Measurements from ENCODE around the gene SHB.

SHB gene

GRCh38 chr9:37984278-37984671 lies 84.8 kb downstream of the SHB start:
- no peaks in the 10 kb centered on the region for H4K20me1 ChIP-seq (ENCODE audit: insufficient read depth, low read length)
- H3K4me1 ChIP-seq (ENCODE audit: low read length) = no peaks in the 10 kb centered on the region
- TF ChIP-seq EZH2 (optimal IDR thresholded peaks at IDR 0.05; ENCODE audit: low read depth, low read length) = no peak
- no peak for TF ChIP-seq EZH2phosphoT487 (IDR thresholded peaks at IDR 0.05; ENCODE audit: low read length)
- TF ChIP-seq, protein P1, sequence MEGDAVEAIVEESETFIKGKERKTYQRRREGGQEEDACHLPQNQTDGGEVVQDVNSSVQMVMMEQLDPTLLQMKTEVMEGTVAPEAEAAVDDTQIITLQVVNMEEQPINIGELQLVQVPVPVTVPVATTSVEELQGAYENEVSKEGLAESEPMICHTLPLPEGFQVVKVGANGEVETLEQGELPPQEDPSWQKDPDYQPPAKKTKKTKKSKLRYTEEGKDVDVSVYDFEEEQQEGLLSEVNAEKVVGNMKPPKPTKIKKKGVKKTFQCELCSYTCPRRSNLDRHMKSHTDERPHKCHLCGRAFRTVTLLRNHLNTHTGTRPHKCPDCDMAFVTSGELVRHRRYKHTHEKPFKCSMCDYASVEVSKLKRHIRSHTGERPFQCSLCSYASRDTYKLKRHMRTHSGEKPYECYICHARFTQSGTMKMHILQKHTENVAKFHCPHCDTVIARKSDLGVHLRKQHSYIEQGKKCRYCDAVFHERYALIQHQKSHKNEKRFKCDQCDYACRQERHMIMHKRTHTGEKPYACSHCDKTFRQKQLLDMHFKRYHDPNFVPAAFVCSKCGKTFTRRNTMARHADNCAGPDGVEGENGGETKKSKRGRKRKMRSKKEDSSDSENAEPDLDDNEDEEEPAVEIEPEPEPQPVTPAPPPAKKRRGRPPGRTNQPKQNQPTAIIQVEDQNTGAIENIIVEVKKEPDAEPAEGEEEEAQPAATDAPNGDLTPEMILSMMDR (IDR thresholded peaks at IDR 0.05; ENCODE audit: low read length) = no peak
- H2AFZ ChIP-seq (ENCODE audit: low read length) = no peak overlapping the region
- H3K9me2 ChIP-seq (replicated peaks; ENCODE audit: insufficient read depth, low read length) = no peaks in the 10 kb centered on the region
- no peak for DNase-seq
- no peak overlapping the region for H3K4me2 ChIP-seq (ENCODE audit: low read depth, low read length)
- H3K9ac ChIP-seq (ENCODE audit: low read length) = no peak overlapping the region
- H3K36me3 ChIP-seq (replicated peaks; ENCODE audit: insufficient read depth, low read length) = no peaks in the 10 kb centered on the region
- no peaks in the 10 kb centered on the region for H3K27me3 ChIP-seq (replicated peaks; ENCODE audit: insufficient read depth, low read length)
- no peaks in the 10 kb centered on the region for H3F3A ChIP-seq (ENCODE audit: insufficient read depth, low read length)
- no peaks in the 10 kb centered on the region for H3K9me3 ChIP-seq (replicated peaks; ENCODE audit: insufficient read depth, low read length)
- no peak overlapping the region for H3K27ac ChIP-seq (ENCODE audit: low read length)
- H3K4me3 ChIP-seq (ENCODE audit: low read length) = no peak overlapping the region
- H3K79me2 ChIP-seq (ENCODE audit: low read length) = no peaks in the 10 kb centered on the region

DNA sequence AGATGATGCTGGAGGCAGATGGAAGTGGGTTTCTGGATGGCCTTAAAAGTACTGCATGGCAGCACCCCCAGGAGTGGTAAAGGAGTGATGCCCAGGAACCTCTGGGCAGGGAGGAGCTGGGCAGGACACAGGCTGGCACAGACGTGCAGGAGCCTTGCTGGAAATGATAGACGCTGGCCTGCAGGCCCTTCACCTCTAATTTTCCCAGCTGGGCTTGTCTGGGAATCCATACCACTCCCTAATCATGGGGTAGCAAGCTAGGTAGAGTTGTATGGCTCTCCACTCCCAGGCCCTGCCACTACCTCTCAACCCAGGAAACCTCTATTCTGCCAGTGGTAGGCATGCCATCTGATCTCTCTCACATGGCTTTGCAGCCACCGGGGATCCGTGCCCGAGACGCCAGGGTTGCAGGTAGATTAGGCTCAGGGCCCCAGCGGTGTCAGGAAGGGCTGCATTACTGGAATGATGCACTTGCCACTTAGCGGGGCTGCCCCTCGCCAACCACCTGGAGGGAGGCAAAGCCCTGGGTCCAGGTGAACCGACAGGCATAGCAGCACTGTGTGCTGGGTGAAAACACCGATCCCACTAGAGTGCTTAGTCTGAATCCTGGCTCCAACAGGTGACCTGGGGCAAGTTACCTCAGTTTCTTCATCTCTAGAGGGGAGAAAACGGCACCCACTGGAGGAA lies 85.5 kb downstream of the SHB start:
- H3K9me3 ChIP-seq (replicated peaks; ENCODE audit: insufficient read depth, low read length) = no peaks in the 10 kb centered on the region
- H2AFZ ChIP-seq (ENCODE audit: low read length) = no peak overlapping the region
- H4K20me1 ChIP-seq (ENCODE audit: insufficient read depth, low read length) = no peaks in the 10 kb centered on the region
- H3K27ac ChIP-seq (ENCODE audit: low read length) = no peak overlapping the region
- no peak overlapping the region for H3K4me2 ChIP-seq (ENCODE audit: low read depth, low read length)
- no peaks in the 10 kb centered on the region for H3K27me3 ChIP-seq (replicated peaks; ENCODE audit: insufficient read depth, low read length)
- H3F3A ChIP-seq (ENCODE audit: insufficient read depth, low read length) = no peaks in the 10 kb centered on the region
- H3K79me2 ChIP-seq (ENCODE audit: low read length) = no peaks in the 10 kb centered on the region
- H3K36me3 ChIP-seq (replicated peaks; ENCODE audit: insufficient read depth, low read length) = no peaks in the 10 kb centered on the region
- no peaks in the 10 kb centered on the region for H3K9me2 ChIP-seq (replicated peaks; ENCODE audit: insufficient read depth, low read length)
- DNase-seq = no peak
- TF ChIP-seq, protein P1 (IDR thresholded peaks at IDR 0.05; ENCODE audit: low read length) = no peak
- TF ChIP-seq EZH2phosphoT487 (IDR thresholded peaks at IDR 0.05; ENCODE audit: low read length) (no peak), EZH2 (optimal IDR thresholded peaks at IDR 0.05; ENCODE audit: low read depth, low read length) (no peak)
- no peak overlapping the region for H3K4me3 ChIP-seq (ENCODE audit: low read length)
- no peaks in the 10 kb centered on the region for H3K4me1 ChIP-seq (ENCODE audit: low read length)
- H3K9ac ChIP-seq (ENCODE audit: low read length) = no peak overlapping the region

DNA sequence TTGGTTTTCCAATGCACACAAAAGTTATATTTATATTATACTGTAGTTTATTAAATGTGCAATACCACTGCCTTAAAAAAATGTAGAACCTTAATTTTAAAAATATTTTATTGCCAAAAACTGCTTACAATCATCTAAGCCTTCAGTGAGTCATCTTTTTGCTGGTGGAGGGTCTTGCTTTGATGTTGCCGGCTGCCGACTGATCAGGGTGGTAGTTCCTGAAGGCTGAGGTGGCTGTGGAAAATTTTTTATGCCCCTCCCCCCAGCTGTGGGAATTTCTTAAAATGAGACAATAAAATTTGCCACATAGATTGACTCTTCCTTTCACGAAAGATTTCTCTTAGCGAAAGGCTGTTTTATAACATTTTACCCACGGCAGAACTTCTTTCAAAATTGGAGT lies 89.2 kb downstream of the SHB start:
- H3K9ac ChIP-seq (ENCODE audit: low read length) = no peak overlapping the region
- H3K79me2 ChIP-seq (ENCODE audit: low read length) = no peaks in the 10 kb centered on the region
- H4K20me1 ChIP-seq (ENCODE audit: insufficient read depth, low read length) = no peaks in the 10 kb centered on the region
- H3F3A ChIP-seq (ENCODE audit: insufficient read depth, low read length) = no peaks in the 10 kb centered on the region
- no peak overlapping the region for H3K27ac ChIP-seq (ENCODE audit: low read length)
- H3K4me3 ChIP-seq (ENCODE audit: low read length) = no peak overlapping the region
- no peak for DNase-seq
- H3K27me3 ChIP-seq (replicated peaks; ENCODE audit: insufficient read depth, low read length) = no peaks in the 10 kb centered on the region
- no peaks in the 10 kb centered on the region for H3K9me3 ChIP-seq (replicated peaks; ENCODE audit: insufficient read depth, low read length)
- TF ChIP-seq EZH2phosphoT487 (IDR thresholded peaks at IDR 0.05; ENCODE audit: low read length) (no peak), EZH2 (optimal IDR thresholded peaks at IDR 0.05; ENCODE audit: low read depth, low read length) (no peak)
- TF ChIP-seq, protein P1 (IDR thresholded peaks at IDR 0.05; ENCODE audit: low read length) = no peak
- H3K9me2 ChIP-seq (replicated peaks; ENCODE audit: insufficient read depth, low read length) = no peaks in the 10 kb centered on the region
- no peak overlapping the region for H3K4me2 ChIP-seq (ENCODE audit: low read depth, low read length)
- H2AFZ ChIP-seq (ENCODE audit: low read length) = no peak overlapping the region
- H3K36me3 ChIP-seq (replicated peaks; ENCODE audit: insufficient read depth, low read length) = no peaks in the 10 kb centered on the region
- no peaks in the 10 kb centered on the region for H3K4me1 ChIP-seq (ENCODE audit: low read length)
